NB4 (cell line): ENCODE data around the gene RNF17.

Experiments used
- POLR2A ChIP-seq: IDR thresholded peaks from 2 replicates; pipeline ENCODE4 v1.6.1; 2011; ENCODE audit warnings: mild to moderate bottlenecking; ENCODE audit not compliant: insufficient read length; ENCODE audit errors: extremely low read depth
- TF ChIP-seq, protein P1 (sequence below): IDR thresholded peaks from one replicate; pipeline ENCODE4 v1.5.1; 2012; ENCODE audit warnings: low read depth, low read length

DNA sequence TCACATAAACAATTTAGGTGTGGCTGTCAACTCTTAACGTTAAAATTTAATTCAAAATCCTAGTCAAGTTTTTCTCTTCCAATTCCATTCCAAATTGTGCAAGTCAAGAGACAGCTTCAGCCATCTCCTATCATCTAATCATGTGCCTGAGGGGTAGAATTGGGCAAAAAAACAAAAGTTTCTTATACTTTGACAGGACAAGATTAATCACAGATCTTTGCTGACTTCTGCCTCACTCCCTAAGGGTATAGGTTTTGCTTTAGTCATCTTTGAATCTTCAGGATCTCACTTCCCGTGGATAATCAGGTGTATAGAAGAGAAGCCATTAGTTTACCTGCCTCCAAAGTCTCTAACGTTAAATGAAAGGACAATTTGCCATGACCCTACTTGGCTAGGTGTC is 24.6 kb downstream of the RNF17 start:
- TF ChIP-seq, protein P1, sequence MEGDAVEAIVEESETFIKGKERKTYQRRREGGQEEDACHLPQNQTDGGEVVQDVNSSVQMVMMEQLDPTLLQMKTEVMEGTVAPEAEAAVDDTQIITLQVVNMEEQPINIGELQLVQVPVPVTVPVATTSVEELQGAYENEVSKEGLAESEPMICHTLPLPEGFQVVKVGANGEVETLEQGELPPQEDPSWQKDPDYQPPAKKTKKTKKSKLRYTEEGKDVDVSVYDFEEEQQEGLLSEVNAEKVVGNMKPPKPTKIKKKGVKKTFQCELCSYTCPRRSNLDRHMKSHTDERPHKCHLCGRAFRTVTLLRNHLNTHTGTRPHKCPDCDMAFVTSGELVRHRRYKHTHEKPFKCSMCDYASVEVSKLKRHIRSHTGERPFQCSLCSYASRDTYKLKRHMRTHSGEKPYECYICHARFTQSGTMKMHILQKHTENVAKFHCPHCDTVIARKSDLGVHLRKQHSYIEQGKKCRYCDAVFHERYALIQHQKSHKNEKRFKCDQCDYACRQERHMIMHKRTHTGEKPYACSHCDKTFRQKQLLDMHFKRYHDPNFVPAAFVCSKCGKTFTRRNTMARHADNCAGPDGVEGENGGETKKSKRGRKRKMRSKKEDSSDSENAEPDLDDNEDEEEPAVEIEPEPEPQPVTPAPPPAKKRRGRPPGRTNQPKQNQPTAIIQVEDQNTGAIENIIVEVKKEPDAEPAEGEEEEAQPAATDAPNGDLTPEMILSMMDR, result no peak
- TF ChIP-seq POLR2A, result no peak
